Muscle of leg (tissue), 11 donors: ENCODE measurements around the gene NPR3. TPM values are rescaled to one million over a fixed set of nuclear protein-coding genes. Genes with fewer than 3 reads are reported as not detected.

Experiments used
- DNase-seq: peaks from one replicate; pipeline ENCODE4 v3.0.0; 2013
- H3K27ac ChIP-seq: one replicate; pipeline ENCODE4 v1.5.1; 2013; ENCODE audit warnings: mild to moderate bottlenecking, low read length, control low read depth
- H3K27me3 ChIP-seq: one replicate; pipeline ENCODE4 v1.6.1; 2013; ENCODE audit warnings: low read length; ENCODE audit not compliant: control insufficient read depth, insufficient read depth
- H3K36me3 ChIP-seq: one replicate; pipeline ENCODE4 v1.6.1; 2013; ENCODE audit warnings: low read length; ENCODE audit not compliant: control insufficient read depth, insufficient read depth
- H3K4me1 ChIP-seq: one replicate; pipeline ENCODE4 v1.6.1; 2013; ENCODE audit warnings: low read length; ENCODE audit not compliant: control insufficient read depth, insufficient read depth
- H3K4me3 ChIP-seq: one replicate; pipeline ENCODE4 v1.5.1; 2013; ENCODE audit warnings: low read length, control low read depth
- H3K9me3 ChIP-seq: replicated peaks from 2 replicates; pipeline ENCODE4 v1.6.1; 2013; ENCODE audit warnings: low read depth, low read length; ENCODE audit not compliant: control insufficient read depth
- WGBS: methylation state at CpG from one replicate; pipeline ENCODE4 v1.1.5; 2013; ENCODE audit warnings: missing lambda C conversion rate; ENCODE audit not compliant: insufficient coverage; 5-methylcytosine and 5-hydroxymethylcytosine counted together
- polyA plus RNA-seq, 8 donors: library from polyadenylated mRNA; unstranded; fragments of 120-200 nt; gene quantifications; one replicate each; pipeline versions ENCODE4 v1.2.1 to v1.2.3, GENCODE V29; 2013; ENCODE audit warnings: inconsistent platforms in 1 of 8, low replicate concordance in 1 of 8; ENCODE audit not compliant: insufficient read length in 8 of 8, insufficient read depth in 1 of 8
- total RNA-seq: library from RNA; stranded (reverse); fragments of 120-200 nt; gene quantifications from one replicate; pipeline ENCODE4 v1.2.4, GENCODE V29; 2013

Gene NPR3
- total and polyA plus RNA-seq, 9 donors: 11.8 to 21.1 (median 15.3) TPM

DNA sequence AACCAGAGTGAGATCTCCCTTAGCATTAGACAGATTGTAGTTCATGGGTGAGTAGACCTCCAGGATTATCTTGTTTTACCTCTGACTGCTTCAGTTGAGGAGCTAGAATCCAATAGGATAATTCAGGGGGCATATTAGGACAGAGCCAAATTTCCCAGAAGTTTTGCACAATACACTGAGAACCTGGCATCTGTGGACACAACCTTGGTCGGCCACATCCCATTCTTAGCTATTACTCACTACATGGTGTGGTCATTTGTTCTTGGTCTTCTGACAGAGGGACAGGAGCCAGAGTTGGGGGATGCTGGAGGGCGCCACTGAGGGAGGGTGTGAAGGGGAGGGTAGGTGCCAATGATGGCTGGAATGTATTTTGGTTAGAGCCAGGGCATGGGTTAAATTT is 66.6 kb downstream of the NPR3 start:
- H3K27ac ChIP-seq: no peak overlapping the region
- no peaks in the 10 kb centered on the region for H3K4me1 ChIP-seq
- no peak overlapping the region for H3K4me3 ChIP-seq
- H3K9me3 ChIP-seq: no peaks in the 10 kb centered on the region
- no peaks in the 10 kb centered on the region for H3K27me3 ChIP-seq
- 100% methylated on average over 1 of the region's 2 CpGs for WGBS
- H3K36me3 ChIP-seq: no peaks in the 10 kb centered on the region
- DNase-seq: no peak

DNA sequence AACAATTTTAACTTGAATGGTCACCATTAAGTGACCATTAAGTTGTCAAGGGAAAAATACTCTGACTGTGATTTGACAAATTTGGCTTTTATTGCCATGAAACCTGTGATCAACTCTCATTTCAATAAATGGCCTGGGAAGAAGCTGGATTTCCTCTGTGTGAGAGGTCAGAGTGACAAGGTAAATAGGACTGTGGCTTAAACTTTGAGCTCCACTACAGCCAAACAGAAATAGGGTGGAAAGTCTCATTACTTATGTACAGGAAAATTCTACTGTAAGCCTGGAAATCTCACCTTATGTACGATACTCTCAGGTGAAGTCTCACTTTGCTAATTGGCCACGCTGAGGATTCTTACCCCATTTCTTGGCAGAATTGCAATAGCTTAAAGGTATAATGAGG is 67.3 kb downstream of the NPR3 start:
- Histone ChIP-seq H3K9me3 (no peaks in the 10 kb centered on the region), H3K27me3 (no peaks in the 10 kb centered on the region), H3K27ac (no peak overlapping the region), H3K36me3 (no peaks in the 10 kb centered on the region), H3K4me3 (no peak overlapping the region), H3K4me1 (no peaks in the 10 kb centered on the region)
- DNase-seq: no peak
- no CpG with 5 or more reads among the region's 2 CpGs for WGBS

- H3K27ac ChIP-seq: no peak overlapping the region
- H3K9me3 ChIP-seq: no peaks in the 10 kb centered on the region
- no peak overlapping the region for H3K4me3 ChIP-seq
- no peak for DNase-seq
- no peaks in the 10 kb centered on the region for H3K4me1 ChIP-seq
- no CpG with 5 or more reads among the region's 5 CpGs for WGBS
- H3K36me3 ChIP-seq: no peaks in the 10 kb centered on the region
- H3K27me3 ChIP-seq: no peaks in the 10 kb centered on the region
These were observed 68.8 kb downstream of the NPR3 start for GRCh38 chr5:32779754-32780415.

DNA sequence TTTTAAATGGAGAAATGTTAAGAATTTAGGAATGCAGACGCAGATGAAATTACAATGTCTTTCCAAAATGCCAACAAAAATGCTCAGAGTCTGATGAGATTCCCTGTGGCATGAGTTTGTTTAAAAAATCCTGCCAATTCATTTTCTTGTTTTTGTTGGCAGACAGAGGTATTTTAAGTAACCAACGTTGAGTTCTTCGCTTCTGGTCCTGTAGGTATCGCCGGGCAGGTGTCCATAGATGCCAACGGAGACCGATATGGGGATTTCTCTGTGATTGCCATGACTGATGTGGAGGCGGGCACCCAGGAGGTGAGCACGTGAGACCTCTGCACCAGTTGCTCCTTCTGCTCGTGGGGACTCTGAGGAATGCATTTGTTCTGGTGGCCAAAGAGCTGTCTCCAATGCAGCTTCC is 69.4 kb downstream of the NPR3 start:
- DNase-seq: no peak
- 77% methylated on average over 9 of the region's 10 CpGs for WGBS
- Histone ChIP-seq H3K9me3 (no peaks in the 10 kb centered on the region), H3K36me3 (no peaks in the 10 kb centered on the region), H3K4me3 (no peak overlapping the region), H3K27me3 (no peaks in the 10 kb centered on the region), H3K27ac (no peak overlapping the region), H3K4me1 (no peaks in the 10 kb centered on the region)

DNA sequence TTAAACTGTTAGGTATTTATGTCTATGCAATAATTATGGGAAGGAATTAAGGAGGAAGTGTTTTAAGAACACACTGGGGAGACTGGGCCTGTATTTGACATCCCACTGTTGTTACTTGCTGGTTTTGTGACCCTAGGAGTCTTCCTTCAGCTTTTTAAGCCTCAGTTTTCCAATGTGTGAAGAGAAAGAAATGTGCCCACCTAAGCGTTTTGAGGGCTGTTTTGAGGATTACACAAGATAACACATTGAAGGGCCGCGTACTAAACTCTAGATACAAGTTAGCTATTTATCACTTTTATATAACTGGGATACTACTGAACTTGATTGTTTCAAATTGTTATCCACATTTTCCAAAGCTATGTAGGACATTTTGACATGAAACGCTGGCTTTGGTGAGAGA is 72.5 kb downstream of the NPR3 start:
- no peak for DNase-seq
- no peak overlapping the region for H3K27ac ChIP-seq
- no CpG with 5 or more reads among the region's 4 CpGs for WGBS
- H3K4me1 ChIP-seq: no peaks in the 10 kb centered on the region
- no peaks in the 10 kb centered on the region for H3K27me3 ChIP-seq
- H3K9me3 ChIP-seq: no peaks in the 10 kb centered on the region
- H3K36me3 ChIP-seq: no peaks in the 10 kb centered on the region
- H3K4me3 ChIP-seq: no peak overlapping the region

GRCh38 chr5:32785611-32786254 is 74.6 kb downstream of the NPR3 start:
- H3K36me3 ChIP-seq: no peaks in the 10 kb centered on the region
- H3K4me1 ChIP-seq: no peaks in the 10 kb centered on the region
- DNase-seq: no peak
- H3K4me3 ChIP-seq: no peak overlapping the region
- no peak overlapping the region for H3K27ac ChIP-seq
- 81% methylated on average over 2 of the region's 3 CpGs for WGBS
- H3K27me3 ChIP-seq: no peaks in the 10 kb centered on the region
- no peaks in the 10 kb centered on the region for H3K9me3 ChIP-seq

DNA sequence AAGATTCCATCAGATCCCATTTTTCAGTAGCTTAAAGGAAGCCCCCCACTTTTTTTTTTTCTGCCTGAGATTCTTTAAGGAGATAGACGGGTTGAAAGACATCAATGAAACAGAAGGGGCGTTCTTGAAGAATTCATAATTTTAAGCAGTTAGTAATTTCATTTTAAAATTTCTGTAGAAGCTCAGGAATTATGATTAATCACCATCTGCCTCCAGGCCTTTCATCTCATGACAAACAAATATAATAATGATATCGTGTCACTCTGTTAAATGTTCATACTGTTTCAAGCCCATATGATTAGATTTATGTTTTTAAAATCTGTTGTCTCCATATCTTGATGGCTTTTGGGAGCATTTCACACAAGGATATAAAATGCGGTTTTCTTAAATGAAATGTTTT is 75.2 kb downstream of the NPR3 start:
- Histone ChIP-seq H3K9me3 (no peaks in the 10 kb centered on the region), H3K4me3 (no peak overlapping the region), H3K36me3 (no peaks in the 10 kb centered on the region), H3K4me1 (no peaks in the 10 kb centered on the region), H3K27ac (no peak overlapping the region), H3K27me3 (no peaks in the 10 kb centered on the region)
- no peak for DNase-seq
- WGBS: no CpG with 5 or more reads among the region's 4 CpGs

- Histone ChIP-seq H3K4me3 (no peak overlapping the region), H3K9me3 (no peaks in the 10 kb centered on the region), H3K27me3 (no peaks in the 10 kb centered on the region), H3K27ac (no peak overlapping the region), H3K4me1 (no peaks in the 10 kb centered on the region), H3K36me3 (no peaks in the 10 kb centered on the region)
- DNase-seq: no peak
- no CpG with 5 or more reads among the region's 2 CpGs for WGBS
These were observed 79.4 kb downstream of the NPR3 start for GRCh38 chr5:32790411-32790951.

DNA sequence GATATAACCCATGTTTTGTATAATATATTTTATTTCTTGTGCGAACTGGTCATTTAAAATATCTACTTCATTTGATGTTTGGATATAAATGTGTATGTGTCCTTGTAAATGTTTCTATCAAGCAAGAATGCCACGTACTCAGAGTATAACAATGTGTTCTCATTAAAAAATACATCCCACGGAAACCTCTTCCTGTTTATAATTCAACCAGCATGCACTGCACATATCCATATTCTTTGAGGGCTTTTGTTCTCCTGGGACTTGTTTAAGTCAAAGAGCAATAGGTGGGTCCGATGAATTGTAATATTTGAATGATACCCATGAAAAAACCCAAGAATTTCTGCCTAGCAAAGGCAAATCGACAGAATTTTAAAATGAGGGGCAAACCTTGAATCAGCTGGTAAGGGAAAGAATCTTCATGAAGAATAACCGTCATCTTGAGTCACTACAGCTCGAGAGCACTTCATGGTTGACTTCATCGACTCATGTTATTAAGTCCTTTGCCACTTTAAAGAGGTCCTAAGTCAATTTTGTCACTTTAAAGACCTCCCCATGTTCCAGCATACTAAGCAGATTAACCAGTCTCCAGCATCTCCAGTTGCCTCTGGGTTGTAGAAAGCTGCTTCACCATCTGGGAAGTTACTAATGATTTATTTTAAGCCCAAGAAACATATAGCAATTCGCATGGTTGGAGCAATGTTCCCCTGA is 80.6 kb downstream of the NPR3 start:
- DNase-seq: no peak
- no peaks in the 10 kb centered on the region for H3K27me3 ChIP-seq
- no peaks in the 10 kb centered on the region for H3K36me3 ChIP-seq
- no peak overlapping the region for H3K4me3 ChIP-seq
- H3K9me3 ChIP-seq: no peaks in the 10 kb centered on the region
- H3K4me1 ChIP-seq: no peaks in the 10 kb centered on the region
- 85% methylated on average over 4 of the region's 9 CpGs for WGBS
- H3K27ac ChIP-seq: no peak overlapping the region

GRCh38 chr5:32794086-32794485 is 83.0 kb downstream of the NPR3 start:
- H3K9me3 ChIP-seq: no peaks in the 10 kb centered on the region
- no peaks in the 10 kb centered on the region for H3K4me1 ChIP-seq
- WGBS: no CpG with 5 or more reads among the region's 1 CpG
- H3K4me3 ChIP-seq: no peak overlapping the region
- no peak overlapping the region for H3K27ac ChIP-seq
- no peaks in the 10 kb centered on the region for H3K27me3 ChIP-seq
- no peaks in the 10 kb centered on the region for H3K36me3 ChIP-seq
- DNase-seq: no peak
